Gastrocnemius medialis (tissue), 4 donors: Measurements from ENCODE around the gene GRIA2. TPM values are rescaled to one million over a fixed set of nuclear protein-coding genes. Genes with fewer than 3 reads are reported as not detected.

Source experiments
- ATAC-seq, 2 donors: fragments of 150-250 bp; one replicate each; pipeline ENCODE4 v1.9.1; 2016
- DNase-seq, 2 donors: peaks; one replicate each; pipeline ENCODE4 v3.0.0-alpha.2; 2019
- H3K27ac ChIP-seq, 4 donors: fragments of 200-600 bp; sonication (generic); 1 replicate in 1 of 4; 2 replicates in 3 of 4; pipeline ENCODE4 v1.5.1; 2016 to 2018; ENCODE audit warnings: mild to moderate bottlenecking in 2 of 4, moderate library complexity in 1 of 4
- H3K27me3 ChIP-seq, 3 donors: fragments of 200-600 bp; sonication (generic) in 2 of 3; 1 replicate in 1 of 3; 2 replicates in 2 of 3; pipeline versions ENCODE4 v1.5.1 to v1.6.0; 2016 to 2019; ENCODE audit warnings: mild to moderate bottlenecking in 1 of 3, moderate library complexity in 1 of 3
- H3K36me3 ChIP-seq, 2 donors: fragments of 200-600 bp; sonication (generic) in 1 of 2; one replicate each; pipeline ENCODE4 v1.5.1; 2017 to 2018
- H3K4me1 ChIP-seq, 2 donors: fragments of 200-600 bp; sonication (generic) in 1 of 2; one replicate each; pipeline ENCODE4 v1.5.1; 2016 to 2017; ENCODE audit warnings: mild to moderate bottlenecking in 2 of 2
- H3K4me3 ChIP-seq, 4 donors: fragments of 200-600 bp; sonication (generic) in 3 of 4; 1 replicate in 1 of 4; 2 replicates in 3 of 4; pipeline ENCODE4 v1.5.1; 2016 to 2019; ENCODE audit warnings: mild to moderate bottlenecking in 2 of 4
- H3K9me3 ChIP-seq, 3 donors: fragments of 200-600 bp; sonication (generic) in 2 of 3; 1 replicate in 1 of 3; 2 replicates in 2 of 3; pipeline ENCODE4 v1.5.1; 2016 to 2019
- POLR2A ChIP-seq, 2 donors: fragments of 450-650 bp; IDR thresholded peaks; one replicate each; pipeline ENCODE4 v1.6.1; 2017; ENCODE audit warnings: antibody characterized with exemption in 2 of 2, mild to moderate bottlenecking in 2 of 2, moderate library complexity in 2 of 2
- in situ Hi-C, 4 donors: fragments of 200-750 bp; cut with MboI; loops; one replicate each; pipeline versions ENCODE4 v1.15.0 to v1.8.0; 2017; ENCODE audit warnings: low sequenced_read_pairs in 4 of 4
- intact Hi-C: fragments of 100-400 bp; cut with DNase I; formaldehyde crosslinking; loops from one replicate; pipeline ENCODE4 v1.15.1; 2023; ENCODE audit warnings: low total_unique reads
- total RNA-seq, 4 donors: library from RNA; depleted of rRNA; stranded (reverse); fragments of >200 nt; gene quantifications; one replicate each; pipeline versions ENCODE4 v1.1.0 to v1.2.3, GENCODE V29; 2016
- TF ChIP-seq, protein P1 (sequence below), 5 experiments: fragments of 450-650 bp in 3 of 5; fragments of 200-600 bp in 2 of 5; sonication (generic) in 2 of 5; IDR thresholded peaks in 4 of 5; conservative IDR thresholded peaks in 1 of 5; 1 replicate in 4 of 5; 2 replicates in 1 of 5; pipeline ENCODE4 v1.5.1; 2016 to 2019; ENCODE audit warnings: antibody characterized with exemption in 5 of 5, mild to moderate bottlenecking in 3 of 5, moderate library complexity in 3 of 5

Gene GRIA2
- total RNA-seq, 4 donors from 2014 or later, result not detected

DNA sequence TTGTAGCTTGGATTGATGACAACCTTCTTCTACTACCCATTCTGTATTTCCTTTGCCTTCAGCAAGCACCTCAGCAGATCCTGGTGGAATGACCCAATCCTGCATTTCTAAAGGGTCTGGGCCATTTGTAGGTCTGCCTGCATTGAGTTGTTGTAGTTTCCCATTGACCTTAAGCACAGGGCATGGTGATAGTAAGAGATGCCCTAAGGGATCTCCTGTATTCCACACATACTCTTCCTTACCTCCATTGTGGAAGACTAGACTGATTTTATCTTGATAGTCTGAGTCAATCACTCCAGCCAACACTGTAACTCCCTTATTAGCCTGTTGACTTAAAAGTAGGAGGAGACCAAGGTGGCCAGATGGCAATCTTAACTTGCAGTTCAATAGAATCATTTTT lies 184.5 kb downstream of the GRIA2 start:
- TF ChIP-seq, protein P1, sequence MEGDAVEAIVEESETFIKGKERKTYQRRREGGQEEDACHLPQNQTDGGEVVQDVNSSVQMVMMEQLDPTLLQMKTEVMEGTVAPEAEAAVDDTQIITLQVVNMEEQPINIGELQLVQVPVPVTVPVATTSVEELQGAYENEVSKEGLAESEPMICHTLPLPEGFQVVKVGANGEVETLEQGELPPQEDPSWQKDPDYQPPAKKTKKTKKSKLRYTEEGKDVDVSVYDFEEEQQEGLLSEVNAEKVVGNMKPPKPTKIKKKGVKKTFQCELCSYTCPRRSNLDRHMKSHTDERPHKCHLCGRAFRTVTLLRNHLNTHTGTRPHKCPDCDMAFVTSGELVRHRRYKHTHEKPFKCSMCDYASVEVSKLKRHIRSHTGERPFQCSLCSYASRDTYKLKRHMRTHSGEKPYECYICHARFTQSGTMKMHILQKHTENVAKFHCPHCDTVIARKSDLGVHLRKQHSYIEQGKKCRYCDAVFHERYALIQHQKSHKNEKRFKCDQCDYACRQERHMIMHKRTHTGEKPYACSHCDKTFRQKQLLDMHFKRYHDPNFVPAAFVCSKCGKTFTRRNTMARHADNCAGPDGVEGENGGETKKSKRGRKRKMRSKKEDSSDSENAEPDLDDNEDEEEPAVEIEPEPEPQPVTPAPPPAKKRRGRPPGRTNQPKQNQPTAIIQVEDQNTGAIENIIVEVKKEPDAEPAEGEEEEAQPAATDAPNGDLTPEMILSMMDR (IDR thresholded peaks at IDR 0.05 in 4 of 5, conservative IDR thresholded peaks at IDR 0.05 in 1 of 5), result no peak
- no peak for TF ChIP-seq POLR2A (IDR thresholded peaks at IDR 0.05)
- Histone ChIP-seq H3K36me3 (no peaks in the 10 kb centered on the region), H3K4me1 (no peaks in the 10 kb centered on the region), H3K27ac (no peak overlapping the region), H3K9me3 (no peaks in the 10 kb centered on the region), H3K4me3 (no peak overlapping the region), H3K27me3 (no peaks in the 10 kb centered on the region)
- DNase-seq (no peak), ATAC-seq (no peak)
- intact Hi-C loops (no loop called here), in situ Hi-C loops (no loop called here)

Other genes starting within 250 kb of the GRIA2 start
- gene PDGFC, start 248.9 kb upstream of the GRIA2 start, total RNA-seq, result 10 to 100 TPM in 1 of 4 donors, 1 to 10 TPM in 3; 4.4 to 10.7 (median 6.3) TPM
- 1 to 10 TPM in 2 of 4 donors, under 1 TPM in 2; 0.55 to 2.1 (median 1.4) TPM for gene GLRB, start 144.6 kb upstream of the GRIA2 start, total RNA-seq